Hematopoietic multipotent progenitor cell treated with erythropoietin and hydrocortisone succinate and interleukin-3 and kit ligand, for 6 days (in vitro differentiated cells): ENCODE data around the gene TSHB.
"Not testable (repeated sequence)": the region's sequence is repeated elsewhere in the genome, so short reads cannot be mapped to it uniquely, and the experiment has no call there.

Experiments used
- DNase-seq: peaks from one replicate; pipeline ENCODE4 v3.0.0-alpha.2; 2015

TSHB gene

GRCh38 chr1:115029526-115029925, at the start of gene TSHB:
TSHB (plus strand) TSS chr1:115029826; CDS start chr1:115033363, 3,537 bp downstream.
- no peak for DNase-seq

DNA sequence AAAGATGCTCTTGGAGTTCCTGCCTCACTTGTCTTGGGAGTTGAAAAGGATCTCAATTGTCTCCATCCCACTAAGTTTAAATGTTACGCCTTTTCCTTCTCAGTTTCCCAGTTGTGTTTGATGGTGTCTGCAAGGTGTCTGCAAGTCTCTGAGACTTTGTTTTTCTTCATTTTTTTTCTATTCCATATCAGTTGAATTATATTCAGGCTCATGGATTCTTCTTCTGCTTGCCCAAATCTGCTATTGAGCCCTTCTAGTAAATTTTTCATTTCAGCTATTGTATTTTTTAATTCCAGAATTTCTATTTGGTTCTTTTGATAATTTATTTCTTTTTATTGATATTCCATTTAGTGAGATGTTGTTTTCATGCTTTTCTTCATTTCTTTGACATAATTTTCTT, 47.4 kb upstream of the TSHB start:
- no peak for DNase-seq

DNA sequence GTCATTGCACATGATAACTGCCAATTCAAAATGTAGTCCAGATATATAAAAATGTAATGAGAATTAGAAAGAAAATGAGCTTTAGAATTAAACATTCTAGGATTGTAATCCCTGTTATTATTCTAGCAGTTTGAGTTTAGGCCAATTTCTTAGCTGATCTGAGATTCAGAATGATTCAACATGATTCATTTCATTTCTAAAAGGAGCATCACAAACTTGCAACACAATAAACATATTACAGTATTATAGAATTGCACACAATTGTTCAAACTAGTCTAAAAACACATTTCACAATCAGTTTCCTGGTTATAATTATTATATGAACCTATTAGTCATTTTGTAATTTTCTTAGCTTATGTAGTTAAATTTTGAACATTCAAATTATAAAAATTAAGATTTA, 43.3 kb upstream of the TSHB start:
- DNase-seq, result no peak

GRCh38 chr1:114988095-114988494, 41.5 kb upstream of the TSHB start:
- DNase-seq, result no peak

GRCh38 chr1:114997510-114998289, 31.9 kb upstream of the TSHB start:
- no peak for DNase-seq

DNA sequence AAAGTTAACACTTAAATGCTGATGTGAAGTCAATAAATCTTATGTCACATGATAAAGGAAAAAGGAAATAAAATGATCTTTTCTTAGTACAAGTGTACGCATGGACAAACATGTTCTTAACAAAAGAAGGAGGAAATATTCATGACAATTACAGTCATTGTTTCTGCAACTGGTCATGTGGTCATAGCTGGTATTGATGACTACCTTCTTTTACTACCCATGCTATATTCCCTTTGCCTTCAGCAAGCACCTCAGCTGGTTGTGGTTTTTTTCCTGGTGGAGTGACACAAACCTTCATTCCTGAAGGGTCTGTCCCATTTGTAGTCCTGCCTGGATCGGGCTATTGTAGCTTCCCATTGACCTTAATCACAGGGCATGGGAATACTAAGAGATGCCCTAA, 23.4 kb upstream of the TSHB start:
- no peak for DNase-seq

DNA sequence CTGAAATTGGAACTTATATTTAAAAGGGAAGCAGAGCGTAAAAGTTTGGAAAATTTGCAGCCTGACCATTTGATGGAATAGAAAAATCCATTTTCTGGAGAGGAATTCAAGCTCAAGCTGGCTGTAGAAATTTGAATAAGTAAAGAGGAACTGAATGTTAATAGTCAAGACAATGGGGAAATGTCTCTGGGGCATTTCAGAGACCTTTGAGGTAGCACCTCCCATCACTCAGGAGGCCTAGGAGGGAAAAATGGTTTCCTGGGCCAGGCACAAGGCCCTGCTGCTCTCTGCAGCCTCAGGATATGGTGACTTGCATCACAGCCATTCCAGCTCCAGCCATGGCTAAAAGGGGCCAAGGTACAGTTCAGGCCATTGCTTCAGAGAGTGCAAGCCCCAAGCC, 17.6 kb upstream of the TSHB start:
- DNase-seq, result no peak

GRCh38 chr1:115012434-115012833, 17.2 kb upstream of the TSHB start:
- DNase-seq, result no peak

GRCh38 chr1:115013792-115014191, 15.8 kb upstream of the TSHB start:
- DNase-seq, result no peak

DNA sequence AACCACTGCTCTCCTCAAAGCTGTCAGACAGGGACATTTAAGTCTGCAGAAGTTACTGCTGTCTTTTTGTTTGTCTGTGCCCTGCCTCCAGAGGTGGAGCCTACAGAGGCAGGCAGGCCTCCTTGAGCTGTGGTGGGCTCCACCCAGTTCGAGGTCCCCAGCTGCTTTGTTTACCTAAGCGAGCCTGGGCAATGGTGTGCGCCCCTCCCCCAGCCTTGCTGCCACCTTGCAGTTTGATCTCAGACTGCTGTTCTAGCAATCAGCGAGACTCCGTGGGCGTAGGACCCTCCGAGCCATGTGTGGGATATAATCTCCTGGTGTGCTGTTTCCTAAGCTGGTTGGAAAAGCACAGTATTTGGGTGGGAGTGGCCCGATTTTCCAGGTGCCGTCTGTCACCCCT, 10.1 kb upstream of the TSHB start:
- DNase-seq, result not testable (repeated sequence)

DNA sequence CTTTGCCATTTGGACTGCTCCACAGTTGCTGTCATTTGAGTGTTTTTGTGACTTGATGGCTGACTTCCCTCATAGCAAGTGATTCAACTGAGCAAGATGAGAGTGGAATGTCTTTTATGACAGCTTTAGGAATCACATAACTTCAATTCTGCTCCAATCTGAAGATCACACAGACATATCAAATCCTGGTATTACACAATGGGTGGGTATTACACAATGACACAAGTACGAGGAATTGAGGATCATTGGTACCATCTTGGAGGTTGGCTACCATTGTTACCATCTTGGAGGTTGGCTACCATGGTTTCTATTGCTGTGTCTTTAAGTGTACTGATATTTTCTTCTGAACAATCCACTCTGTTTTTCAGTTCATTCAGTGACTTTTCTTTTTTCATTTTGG, 8.5 kb upstream of the TSHB start:
- DNase-seq, result no peak

DNA sequence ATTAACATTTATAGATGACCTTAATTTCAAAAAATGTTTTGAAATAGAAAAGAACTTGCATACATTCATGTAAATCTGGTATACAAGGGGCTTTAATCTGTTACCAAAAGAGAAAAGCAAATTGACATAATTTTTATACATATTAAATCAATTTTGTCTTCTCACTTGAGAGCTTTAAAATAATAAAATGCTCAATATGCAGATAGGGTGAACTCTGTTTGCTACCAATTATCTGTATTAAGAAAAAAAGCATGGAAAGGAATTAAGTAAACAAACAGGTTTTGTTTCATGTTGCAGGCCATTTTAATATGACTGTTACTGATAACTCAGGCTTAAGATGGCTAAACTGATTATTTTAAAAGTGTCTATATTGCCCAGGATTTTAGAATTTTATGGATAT, 6.0 kb upstream of the TSHB start:
- DNase-seq, result no peak

DNA sequence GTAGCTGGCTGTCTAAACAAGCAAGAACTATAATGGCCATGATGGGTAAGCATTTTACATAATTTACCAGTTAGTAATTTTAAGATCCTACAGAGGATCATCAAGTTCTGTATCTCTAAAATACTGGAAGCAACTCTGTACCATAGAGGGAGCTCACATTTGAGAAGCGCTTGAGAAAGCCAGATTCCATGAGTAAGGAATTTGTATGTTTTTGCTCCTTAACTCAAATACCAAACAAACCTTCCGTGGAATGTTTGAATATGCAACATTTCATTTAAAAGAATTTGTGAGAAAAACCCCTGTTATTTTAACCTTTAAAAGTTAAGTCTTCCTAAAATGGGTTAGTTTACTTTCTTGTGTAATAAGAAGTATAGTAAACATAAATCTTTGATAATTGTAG, 2.0 kb downstream of the TSHB start:
- no peak for DNase-seq

GRCh38 chr1:115035652-115036051, 6.0 kb downstream of the TSHB start:
- no peak for DNase-seq

DNA sequence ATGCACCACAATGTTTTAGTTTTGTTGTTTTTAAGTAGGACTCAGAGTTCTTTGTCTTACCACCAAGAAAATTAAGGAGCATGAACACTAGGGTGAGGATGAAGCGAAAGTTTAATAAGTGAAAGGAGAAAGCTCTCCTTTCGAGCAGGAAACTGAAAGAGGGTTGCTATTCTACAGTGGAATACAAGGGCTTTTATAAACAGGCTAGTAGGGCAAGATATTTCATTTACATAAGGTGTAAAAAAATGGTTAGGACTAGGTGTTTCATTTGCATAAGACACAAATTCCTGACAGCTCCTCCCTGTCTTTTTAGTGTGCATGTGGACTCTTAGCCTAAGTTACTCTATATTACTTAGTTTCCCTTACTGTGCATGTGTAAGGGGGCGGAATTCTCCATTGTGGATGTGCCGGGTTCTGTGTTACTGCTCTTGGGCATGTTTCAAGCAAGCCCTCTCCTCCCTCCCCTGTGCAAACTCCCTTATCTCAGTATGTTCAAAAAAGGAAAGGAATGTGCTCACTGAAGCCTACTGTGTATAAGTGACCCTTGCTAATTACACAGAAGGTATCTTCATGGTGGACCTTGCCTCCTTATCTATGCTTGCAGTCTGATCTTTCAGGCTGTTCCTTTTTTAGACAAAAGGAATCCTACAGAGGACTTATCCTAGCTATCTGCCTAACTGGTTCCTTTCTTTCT, 7.3 kb downstream of the TSHB start:
- no peak for DNase-seq

GRCh38 chr1:115040501-115040900, 10.9 kb downstream of the TSHB start:
- DNase-seq, result no peak

- peak; percentile 14 for DNase-seq
Measured at GRCh38 chr1:115041654-115042053, 12.0 kb downstream of the TSHB start.

DNA sequence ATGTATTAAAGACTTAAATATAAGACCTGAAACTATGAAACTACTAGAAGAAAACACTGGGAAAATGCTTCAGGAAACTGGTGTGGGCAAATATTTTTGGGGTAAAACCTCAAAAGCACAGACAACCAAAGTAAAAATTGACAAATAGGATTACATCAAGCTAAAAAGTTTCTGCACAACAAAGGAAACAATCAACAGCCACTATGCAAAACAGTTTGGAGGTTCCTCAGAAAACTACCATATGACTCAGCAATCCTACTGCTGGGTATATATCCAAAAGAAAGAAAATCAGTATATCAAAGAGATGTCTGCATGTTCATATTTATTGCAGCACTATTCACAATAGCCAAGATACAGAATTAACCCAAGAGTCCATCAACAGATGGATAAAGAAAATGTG, 17.1 kb downstream of the TSHB start:
- DNase-seq, result no peak

DNA sequence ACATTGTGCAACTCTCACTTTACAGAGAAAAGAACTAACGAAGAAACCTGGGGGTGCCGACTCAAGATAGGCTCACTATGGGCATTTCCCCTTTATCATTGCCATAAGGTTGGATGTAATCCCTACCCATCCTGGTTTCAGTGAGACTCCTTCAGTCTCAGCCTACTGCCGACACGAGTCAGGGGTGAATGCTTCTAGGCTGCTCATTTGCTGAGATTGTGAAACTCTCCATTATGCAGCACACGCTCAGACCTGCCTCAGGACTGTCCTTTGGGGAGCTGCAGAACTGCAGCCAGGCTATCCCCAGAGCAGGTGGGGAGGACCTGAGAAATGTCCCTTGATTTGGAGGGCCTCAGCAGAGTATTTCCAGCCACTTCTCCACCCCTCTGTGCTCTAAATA, 22.2 kb downstream of the TSHB start:
- no peak for DNase-seq

DNA sequence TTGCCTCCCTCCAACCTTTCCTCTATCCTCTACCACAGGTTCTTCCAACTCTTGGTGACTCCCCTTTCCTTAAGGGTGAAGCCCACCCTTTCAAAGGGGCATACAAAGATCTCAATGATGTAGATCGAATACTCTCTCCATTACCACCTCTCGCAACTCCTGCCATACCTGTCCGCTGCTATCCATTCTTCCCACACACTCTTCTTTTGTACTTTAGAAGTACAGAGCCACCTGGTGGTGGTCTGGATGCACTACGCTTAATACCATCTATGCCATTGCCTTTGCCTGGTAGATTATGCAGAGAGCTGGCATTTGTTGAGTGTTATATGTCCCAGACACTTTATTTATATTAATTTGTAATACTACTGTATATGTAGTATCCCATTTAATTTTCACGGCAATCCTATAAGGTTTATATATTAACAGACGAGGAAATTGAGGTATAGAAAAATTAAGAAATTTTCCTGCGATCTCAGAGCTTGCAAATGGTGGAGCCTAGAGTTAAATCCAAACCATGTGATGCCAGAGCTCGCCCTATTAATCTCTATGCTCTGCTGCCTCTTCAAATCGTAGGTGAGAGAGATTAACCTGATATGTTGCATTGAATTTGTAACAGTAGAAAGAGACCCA, 22.9 kb downstream of the TSHB start:
- peak; percentile 85 for DNase-seq

- no peak for DNase-seq
Measured at GRCh38 chr1:115056395-115056798, 26.8 kb downstream of the TSHB start.

DNA sequence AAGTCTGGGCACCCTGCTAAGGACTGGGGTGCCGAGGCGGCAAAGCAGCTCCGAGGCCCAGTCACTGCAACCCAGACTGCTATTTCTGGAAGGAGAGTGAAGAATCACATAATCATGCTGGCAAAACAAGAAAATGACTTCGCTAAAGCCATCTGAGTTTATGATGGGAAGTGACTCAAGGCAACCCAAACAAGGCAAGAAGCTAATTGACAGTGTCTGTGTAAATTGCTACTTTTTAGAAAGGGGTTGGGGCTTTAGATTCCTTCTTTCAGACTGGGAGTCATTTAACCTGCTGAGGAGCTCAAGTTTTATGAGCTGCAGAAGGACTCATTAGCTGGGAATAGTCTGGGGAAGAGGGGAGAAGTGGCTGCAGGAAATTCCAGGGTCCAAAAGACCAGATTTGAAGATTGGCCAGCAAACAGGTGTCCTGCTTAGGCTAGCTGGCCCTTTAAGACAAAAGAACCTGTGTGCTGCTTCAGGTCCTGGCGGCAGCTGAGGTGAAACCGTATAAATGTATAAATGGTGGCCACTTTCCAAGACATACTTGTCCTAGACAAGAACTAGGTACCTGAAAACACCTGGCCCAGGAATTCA, 28.1 kb downstream of the TSHB start:
- DNase-seq, result no peak

DNA sequence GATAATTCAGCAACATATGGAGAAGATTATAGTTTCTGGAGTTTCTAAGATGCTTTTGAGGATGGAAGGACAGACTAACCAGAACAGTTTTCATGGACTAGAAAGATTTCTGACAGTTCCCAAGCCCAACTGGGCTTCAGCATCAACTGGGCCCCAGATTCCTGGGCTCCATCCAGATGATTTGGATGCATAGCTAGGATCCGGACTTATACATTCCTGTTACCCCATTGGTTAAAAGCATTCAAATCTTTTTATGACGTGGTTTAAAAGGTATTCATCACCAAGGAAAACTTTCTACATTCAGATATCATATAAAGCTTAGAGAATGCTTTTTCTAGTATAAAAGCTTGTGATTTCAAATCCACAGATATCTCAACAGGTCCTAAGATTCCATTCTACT, 29.7 kb downstream of the TSHB start:
- no peak for DNase-seq

DNA sequence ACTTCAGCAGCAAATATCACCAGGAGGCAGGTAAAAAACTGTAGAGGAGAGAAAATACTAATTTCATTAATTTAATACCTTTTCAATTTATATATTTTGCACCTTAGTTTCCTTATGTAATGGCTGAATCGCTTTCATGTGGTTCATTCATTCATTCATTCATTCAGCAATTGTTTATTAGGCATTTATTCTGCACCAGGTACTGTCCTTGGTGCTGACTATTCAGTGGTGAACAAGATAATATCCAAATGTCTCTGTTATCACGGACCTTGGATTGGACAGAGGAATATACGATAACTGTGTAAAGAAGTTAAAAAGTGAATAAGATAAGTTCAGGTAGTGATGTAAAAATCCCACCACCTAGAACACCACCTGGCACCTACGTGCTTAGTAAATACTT, 30.9 kb downstream of the TSHB start:
- DNase-seq, result peak; percentile 28
